GM13976 (cell line): ENCODE results near the gene SUN5.

Source experiments
- DNase-seq: peaks from one replicate; pipeline ENCODE4 v3.0.0; 2012; ENCODE audit warnings: low spot score
- in situ Hi-C: fragments of 300-500 bp; cut with MboI; formaldehyde crosslinking; loops from one replicate; pipeline ENCODE4 v1.12.0; 2022; ENCODE audit warnings: low sequenced_read_pairs, mixed read lengths, inconsistent platforms; ENCODE audit not compliant: unreplicated experiment
- TF ChIP-seq, protein P1 (sequence below): IDR thresholded peaks from 2 replicates; pipeline ENCODE4 v1.5.1; 2012; ENCODE audit warnings: borderline replicate concordance, mild to moderate bottlenecking; ENCODE audit not compliant: insufficient read depth; ENCODE audit errors: extremely low read depth, missing control alignments, control extremely low read depth

SUN5 gene

DNA sequence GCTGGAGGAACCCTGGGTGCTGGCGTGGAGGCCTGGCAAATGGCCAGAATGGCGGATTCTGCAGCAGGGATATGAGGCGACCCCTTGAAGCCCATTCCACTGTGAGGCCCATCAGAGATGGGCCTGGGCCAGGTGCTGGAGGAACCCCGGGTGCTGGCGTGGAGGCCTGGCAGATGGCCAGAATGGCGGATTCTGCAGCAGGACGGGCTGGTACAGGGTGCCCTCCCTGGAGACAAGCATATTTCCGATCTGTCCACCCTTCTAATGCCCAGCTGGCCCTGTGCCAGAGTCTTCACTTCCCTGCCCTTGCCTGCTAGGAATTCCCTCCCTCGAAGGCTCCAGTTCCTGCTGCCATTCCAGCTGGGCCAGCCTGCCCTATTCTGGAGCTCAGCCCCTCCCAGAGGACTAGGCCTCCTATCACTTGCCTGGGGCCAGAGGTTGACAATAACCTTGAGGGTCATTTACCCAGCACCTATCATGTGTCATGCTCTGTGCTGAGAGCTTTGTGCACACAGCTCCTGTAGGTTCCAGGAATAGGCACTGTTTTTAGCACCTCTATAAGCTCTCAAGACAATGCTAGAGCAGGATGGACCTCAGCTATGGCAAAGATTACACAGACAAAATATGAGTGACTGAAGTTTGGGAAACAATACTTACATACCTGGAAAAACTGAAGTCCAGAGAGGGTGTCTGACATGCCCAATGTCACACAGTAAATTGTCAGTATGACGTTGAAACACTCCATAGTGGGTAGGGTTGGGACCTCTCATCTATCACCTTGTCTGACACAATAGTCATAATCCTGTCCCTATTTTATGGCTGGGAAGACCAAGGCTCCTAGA, 21.4 kb downstream of the SUN5 start:
- in situ Hi-C loops: no loop called here
- DNase-seq: no peak

DNA sequence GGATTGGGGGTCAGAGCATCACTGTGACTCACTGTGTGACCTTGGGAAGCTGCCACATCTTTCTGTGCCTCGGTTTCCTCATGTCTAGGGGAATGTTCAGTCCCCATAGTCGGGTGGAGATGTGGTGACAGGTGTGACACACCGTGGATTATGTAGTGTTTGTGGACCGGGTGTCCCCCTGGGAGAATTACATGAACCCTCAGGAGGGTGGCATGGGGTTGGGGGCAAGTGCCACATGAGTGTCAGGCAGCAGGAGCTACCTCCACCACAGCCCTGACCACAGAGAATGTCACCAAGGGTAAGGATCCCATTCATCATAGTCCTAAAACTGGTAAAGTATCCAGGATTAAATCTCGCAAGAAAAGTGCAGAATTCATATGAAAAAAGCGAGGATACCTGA, 23.2 kb downstream of the SUN5 start:
- TF ChIP-seq, protein P1, sequence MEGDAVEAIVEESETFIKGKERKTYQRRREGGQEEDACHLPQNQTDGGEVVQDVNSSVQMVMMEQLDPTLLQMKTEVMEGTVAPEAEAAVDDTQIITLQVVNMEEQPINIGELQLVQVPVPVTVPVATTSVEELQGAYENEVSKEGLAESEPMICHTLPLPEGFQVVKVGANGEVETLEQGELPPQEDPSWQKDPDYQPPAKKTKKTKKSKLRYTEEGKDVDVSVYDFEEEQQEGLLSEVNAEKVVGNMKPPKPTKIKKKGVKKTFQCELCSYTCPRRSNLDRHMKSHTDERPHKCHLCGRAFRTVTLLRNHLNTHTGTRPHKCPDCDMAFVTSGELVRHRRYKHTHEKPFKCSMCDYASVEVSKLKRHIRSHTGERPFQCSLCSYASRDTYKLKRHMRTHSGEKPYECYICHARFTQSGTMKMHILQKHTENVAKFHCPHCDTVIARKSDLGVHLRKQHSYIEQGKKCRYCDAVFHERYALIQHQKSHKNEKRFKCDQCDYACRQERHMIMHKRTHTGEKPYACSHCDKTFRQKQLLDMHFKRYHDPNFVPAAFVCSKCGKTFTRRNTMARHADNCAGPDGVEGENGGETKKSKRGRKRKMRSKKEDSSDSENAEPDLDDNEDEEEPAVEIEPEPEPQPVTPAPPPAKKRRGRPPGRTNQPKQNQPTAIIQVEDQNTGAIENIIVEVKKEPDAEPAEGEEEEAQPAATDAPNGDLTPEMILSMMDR: no peak
- DNase-seq: no peak
- in situ Hi-C loops: no loop called here

More for the DNA sequence above, 21.4 kb downstream of the SUN5 start:
- TF ChIP-seq, protein P1: no peak

DNA sequence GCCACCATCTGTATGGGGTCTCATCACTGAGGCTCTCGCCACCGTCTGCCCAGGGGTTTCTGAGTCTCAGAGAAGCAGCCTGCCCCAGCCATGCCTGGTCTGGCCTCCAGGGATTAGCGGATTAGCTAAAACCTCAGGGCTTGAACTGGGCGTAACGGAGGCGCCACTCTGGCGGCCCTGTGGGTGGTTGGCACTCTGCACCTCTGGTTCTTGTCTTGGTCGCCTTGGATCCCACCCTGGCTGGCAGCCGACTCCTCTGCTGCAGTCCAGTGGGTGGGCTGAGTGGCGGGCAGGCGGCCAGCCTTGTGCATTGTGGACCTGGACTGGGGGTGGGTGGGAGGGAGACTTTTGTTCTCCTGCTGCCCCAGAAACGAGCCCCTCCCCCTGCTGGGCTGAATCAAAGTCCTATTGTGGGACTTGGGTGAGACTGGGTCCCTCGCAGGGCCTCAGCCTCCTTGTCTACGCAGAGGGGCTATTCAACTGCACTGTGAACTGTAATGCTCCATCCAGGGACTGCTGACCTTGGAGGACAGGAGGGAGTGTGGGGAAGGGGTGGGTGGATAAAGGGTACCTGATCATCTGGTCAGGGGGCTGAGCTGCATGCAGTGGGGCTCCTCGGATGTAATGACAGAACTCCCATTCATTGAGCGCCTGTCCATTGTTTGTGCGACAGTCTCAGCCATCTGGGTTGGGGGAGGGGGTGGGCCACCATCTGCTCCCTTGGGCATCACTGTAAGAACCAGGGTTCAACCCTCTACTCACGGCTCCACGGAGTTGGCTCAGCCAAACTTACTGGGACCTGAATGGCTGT, 23.9 kb downstream of the SUN5 start:
- TF ChIP-seq, protein P1: no peak
- DNase-seq: no peak
- in situ Hi-C loops: no loop called here

DNA sequence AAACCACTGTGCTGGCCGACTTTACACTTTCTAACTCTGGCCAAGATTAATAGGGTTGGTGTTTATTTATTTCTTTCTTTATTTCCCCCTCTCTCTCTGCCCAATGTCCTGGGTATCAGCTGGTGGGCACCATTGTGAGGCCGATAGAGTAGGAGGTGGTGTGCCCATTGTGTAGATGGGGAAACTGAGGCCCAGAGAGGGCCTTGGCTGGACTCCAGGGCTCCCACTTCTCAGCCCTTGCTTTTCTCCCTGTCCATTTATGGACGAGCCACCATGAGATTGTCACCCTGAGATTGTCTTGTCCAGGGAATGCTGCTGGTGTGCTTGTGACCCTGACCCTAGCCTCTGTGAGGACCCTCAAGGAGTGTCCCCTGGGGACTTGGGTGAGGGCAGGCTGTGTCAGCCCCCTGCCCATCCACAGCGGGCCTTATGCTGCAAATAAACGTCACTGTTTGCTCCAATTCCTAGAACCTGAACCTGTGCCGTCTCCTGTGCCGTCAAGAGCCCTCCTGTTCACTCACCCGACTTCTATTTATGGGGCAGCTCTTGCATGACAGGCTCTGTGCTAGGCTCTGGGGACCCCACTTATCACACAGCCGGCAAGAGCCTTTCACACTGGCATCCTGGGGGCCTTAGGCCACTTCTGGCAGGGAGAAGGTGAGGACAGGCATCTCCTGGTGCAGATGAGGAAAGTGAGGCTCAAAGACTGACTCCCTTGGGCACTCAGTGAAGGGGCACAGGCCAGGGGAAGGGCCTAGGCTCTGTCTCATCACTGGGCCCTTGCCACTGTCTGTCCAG, 24.8 kb downstream of the SUN5 start:
- no peak for DNase-seq
- TF ChIP-seq, protein P1: no peak
- in situ Hi-C loops: no loop called here

DNA sequence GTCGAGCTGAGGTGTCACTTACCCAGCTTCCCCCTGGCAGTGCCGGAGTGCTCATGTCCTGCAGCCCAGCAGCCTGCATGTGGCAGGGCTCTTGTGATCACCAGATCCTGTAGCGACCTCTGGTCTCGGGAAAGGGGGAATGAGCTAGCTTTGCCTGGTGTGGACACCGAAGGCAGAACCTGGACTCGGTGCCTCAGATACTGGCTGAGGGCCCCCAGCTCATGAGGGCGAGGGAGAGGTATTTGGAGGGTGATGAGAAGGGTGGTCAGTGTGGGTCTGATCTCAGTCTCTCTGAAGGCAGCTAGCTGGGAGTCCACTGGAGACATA, 26.3 kb downstream of the SUN5 start:
- in situ Hi-C loops: no loop called here
- no peak for DNase-seq
- TF ChIP-seq, protein P1: no peak
